AG20443 (cell line): Measurements from ENCODE around the gene TMOD2.

Experiments used
- DNase-seq: peaks from one replicate; pipeline ENCODE4 v3.0.0; 2012; ENCODE audit warnings: low spot score, mixed read lengths

The TMOD2 gene

DNA sequence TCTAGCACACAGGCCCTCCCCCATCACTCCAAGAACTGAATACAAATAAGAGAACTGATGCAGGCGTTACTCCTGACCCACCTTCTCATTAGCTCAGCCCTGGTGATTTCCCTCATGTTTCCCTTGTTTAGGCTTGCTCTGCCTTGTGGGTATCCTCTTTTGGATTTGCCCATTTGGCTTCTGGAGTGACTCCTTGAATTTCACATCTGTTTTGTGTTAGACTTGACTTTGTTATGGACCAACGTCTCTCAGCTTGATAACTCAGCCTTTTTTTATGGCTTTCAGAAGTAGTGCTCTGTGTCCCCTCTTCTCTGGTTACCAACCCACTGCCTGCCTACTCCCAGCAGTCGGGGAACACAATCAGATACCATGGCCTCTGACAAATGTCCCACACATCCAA, 66.8 kb downstream of the TMOD2 start:
- peak; percentile 19 for DNase-seq

DNA sequence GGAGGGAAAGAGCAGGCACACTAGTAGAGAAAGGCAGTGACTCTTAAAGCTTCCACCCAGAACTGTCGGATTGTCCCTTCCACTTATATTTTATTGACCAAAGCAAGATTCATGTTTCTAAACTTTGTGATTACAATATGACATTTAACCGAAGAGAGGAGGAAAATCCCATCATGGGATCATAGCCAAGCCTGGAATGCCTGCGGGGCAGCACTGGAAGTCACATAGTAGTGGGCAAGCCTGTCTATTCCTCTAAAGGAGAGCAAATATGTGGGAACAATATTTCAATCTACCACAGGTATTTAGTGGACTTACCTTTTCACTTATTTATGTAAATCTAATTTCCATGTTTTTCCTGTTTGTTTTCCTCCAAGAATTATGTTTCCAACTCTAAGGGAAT, 74.3 kb downstream of the TMOD2 start:
- no peak for DNase-seq

GRCh38 chr15:51828621-51829375, 77.4 kb downstream of the TMOD2 start:
- peak; percentile 48 for DNase-seq

DNA sequence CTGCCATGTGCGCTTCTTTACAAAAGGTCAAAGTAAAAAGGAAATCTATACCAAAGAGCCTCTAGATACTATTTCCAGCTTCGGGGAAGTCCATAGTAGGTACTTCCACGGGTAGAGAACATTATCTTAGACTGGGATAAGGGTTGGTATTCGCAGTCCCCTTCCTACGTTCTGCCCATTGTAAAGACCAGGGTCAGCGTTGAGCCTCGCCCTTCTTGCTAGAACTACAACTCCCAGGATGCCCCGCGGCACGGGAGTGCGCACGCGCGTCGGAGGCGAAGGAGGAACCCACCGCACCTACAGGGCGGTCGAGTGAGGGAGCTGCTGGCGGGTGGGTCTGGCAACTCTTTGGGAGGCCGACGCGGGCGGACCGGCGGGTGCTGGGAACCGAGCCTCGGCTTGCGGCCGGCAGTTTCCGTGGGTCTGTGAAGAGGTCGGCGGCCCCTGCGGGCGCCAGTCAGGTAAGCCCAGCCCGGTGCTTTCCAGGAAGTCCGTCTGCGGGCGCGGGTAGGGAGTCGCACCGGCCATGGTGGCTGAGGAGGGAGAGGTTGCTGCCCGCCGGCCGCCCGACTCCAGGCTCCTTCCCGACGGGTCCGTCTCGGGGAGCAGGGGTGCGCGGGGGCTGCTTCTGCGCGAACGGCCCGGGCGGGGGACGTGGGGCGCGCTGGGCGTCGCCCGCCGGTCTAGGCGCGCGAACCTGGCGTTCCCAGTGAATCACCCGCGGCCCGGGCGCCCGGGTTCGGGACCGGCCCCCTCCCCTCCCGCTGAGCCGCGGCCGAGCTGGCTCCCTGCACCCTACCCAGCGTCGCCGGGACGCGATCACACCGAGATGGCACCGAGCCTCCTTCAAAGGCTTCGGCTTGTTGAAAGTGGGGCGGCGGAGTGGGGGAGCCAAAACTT, 78.2 kb downstream of the TMOD2 start, which contains the start of gene TMOD3:
Gene TMOD3, plus strand, starts transcription at position 278 of the 900 bp plus-strand sequence. CDS start 33,232 bp downstream, outside the sequence.
- peak; percentile 99 for DNase-seq

DNA sequence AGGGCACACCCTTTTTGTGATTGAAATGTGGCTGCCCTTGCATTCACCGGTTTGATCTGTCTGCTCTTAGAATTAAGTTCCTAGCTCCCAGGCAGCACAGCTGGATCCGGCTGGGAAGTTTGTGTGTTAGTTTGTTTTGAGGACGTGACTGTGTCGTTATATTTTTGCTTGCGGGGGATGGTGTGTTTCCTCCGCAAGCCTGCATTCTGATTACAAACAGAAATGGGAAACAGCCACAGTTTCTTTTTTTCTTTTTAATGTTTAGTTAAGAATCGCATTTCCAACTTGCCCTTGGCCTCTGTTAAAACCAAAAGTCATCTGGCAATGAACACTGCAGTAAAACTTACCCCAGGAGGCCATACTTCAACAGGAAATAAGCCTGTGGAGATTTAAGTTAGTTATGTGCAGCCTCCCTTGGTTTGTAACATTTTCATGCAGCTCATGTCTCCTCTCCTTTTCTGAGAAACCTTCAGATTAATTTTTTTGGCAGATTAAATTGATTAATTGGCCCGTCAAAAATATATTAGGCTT, 78.9 kb downstream of the TMOD2 start:
- no peak for DNase-seq

GRCh38 chr15:51833772-51834171, 82.4 kb downstream of the TMOD2 start:
- no peak for DNase-seq

DNA sequence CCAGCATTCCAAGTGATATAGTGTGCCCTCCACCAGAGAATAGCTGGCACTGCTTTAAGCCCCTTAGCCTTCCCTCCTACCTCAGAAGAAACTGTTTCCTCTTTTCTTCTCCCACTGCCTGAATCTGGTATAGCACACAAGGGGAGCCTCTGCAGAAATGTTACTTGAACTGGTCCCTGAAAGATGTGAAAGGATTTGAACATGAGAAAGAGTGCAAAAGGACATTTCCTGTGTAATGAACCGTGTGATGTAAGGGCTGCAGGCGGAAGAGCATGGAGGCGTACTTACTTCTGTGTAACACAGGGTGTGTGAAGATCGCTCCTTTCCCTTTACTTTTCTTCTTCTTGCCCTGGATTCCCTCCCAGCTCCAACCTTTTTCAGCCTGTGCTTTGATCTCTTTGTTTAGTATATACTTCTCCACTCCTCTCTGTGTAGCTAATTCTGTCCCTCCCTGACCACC, 86.4 kb downstream of the TMOD2 start:
- no peak for DNase-seq

DNA sequence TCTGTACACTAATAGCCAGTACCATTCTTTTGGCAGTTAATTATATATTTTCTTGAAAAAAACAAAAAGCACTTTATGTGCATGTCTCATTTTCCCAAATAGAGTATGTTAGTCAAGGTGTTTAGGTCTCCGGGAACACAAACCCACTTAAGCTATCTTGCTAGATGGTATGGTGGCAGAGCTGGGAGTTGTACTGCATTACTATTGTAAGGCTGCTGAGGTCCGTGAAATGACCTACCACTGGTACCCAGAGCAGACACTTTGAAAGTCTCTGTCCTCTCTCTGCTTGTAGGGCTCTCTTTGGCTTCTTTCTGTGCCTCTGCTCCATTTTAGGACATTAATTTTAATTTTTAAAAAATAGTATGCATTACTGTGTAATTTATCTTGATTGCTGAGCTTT, 86.9 kb downstream of the TMOD2 start:
- DNase-seq = no peak

GRCh38 chr15:51840692-51841091, 89.3 kb downstream of the TMOD2 start:
- DNase-seq = no peak

DNA sequence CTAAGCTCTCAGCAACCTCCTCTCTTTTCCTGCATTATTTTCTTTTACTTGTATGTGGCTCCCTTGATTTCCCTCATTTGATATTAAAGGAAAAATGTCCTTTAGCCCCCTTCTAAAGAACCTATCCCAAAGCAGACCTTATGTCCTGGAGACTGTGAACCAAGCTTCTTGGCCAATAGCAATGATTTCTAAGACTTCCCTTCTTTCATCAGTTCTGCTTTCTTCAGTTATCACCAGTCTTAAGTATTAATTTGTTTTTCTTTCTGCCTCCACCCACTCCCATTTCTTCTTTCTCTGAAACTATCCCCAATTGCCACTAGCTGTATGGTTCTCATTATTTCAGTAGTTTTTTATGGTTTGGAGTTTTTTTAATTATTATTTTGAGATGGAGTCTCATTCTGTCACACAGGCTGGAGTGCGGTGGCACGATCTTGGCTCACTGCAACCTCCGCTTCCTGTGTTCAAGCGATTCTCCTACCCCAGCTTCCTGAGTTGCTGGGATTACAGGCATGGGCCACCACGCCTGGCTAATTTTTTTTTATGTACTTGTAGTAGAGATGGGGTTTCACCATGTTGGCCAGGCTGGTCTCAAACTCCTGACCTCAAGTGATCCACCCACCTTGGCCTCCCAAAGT, 90.1 kb downstream of the TMOD2 start:
- DNase-seq = no peak

- no peak for DNase-seq
Observed at GRCh38 chr15:51842265-51842664, 90.9 kb downstream of the TMOD2 start.

GRCh38 chr15:51842852-51843737, 91.7 kb downstream of the TMOD2 start:
- DNase-seq = no peak

GRCh38 chr15:51844747-51845426, 93.5 kb downstream of the TMOD2 start:
- no peak for DNase-seq

DNA sequence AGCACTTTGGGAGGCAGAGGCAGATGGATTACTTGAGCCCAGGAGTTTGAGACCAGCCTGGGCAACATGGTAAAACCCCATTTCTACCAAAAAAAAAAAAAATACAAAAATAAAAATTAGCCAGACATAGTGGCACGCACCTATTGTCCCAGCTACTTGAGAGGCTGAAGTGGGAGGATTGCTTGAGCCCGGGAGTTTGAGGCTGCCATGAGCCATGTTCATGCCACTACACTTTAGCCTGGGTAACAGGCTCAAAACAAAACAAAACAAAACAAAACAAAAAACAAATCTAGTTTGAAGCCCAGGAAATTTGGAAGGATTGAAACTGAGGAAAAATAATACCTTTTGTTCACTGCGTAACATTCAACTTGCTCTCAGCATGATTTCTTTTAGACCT, 94.7 kb downstream of the TMOD2 start:
- DNase-seq = no peak

DNA sequence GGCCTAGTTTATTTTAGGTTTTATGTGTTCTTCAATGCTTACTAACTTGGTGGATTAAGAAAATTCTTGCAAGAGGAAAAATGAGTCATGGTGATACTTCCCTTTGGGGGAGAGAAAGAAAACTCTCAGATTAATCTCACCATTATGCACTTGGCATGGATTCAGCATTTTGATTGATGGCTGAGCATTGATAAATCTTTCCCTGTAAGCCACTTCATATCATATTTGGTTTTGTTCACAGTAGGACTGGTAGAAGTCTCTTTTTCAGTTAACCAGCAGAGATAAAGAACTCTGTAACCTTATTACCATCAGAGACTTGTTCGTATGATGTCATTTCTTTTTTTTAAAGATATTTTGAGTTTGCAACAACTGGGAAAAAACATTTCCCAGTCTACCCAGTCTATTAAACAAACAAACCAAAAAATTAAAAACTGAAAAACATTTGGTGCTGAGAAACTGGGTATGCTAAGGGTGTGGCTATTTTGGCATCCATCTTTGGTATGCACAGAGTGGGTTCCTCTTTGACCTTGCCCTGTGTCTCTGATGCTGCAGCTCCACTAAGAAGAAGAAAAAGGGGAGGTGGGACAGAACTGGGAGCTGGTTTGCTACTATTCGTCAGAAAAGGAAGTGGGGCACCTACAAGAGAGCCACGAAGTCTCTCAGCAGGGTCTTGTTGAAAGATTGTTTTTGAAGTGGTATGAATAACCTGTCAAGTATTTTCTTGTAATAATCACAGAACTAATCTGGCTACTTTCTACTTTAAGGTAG, 95.2 kb downstream of the TMOD2 start:
- peak; percentile 35 for DNase-seq

GRCh38 chr15:51848811-51849210, 97.4 kb downstream of the TMOD2 start:
- no peak for DNase-seq

GRCh38 chr15:51849860-51850259, 98.5 kb downstream of the TMOD2 start:
- DNase-seq = no peak

DNA sequence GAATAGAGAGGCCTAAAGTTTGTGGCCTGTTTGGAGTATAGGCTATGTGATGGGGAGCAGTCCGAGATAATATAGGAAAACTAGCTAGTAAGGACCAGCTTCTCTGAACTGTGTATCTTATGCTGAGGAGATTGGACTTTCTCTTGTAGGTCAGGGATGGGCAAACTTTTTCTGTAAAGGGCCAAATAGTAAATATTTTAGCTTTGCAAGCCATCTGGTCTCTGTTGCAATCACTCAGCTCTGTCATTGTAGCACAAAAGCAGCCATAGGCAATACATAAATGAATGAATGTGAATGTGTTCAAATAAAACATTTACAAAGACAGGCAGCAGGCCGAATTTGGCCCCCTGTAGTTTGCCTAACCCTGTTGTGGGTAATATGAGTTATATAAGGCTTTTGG, 102.6 kb downstream of the TMOD2 start:
- no peak for DNase-seq

DNA sequence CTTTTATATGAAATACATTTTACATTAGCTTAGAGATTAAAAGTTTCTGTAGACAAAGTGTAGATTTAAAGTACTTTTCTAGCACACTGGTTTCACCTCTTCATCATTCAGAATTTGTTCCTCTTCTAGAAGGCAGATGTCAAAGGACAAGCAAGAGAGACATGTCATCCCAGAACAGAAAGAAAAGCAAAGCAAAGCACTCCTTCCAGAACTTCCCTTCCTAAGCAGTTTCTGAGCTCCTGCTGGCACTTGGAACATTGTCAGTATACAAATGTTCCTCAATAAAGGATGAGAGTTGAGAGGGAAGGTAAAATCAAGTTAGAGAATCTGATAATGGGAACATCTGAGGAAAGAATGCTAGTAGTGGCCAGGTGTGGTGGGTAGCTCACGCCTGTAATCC, 104.2 kb downstream of the TMOD2 start:
- no peak for DNase-seq
